ENCODE results near the gene SLC43A1.
A peak's percentile ranks its signal among the peaks of the same experiment; 100 is the strongest.
"Not testable (repeated sequence)": the region's sequence is repeated elsewhere in the genome, so short reads cannot be mapped to it uniquely, and the experiment has no call there.

The SLC43A1 gene

GRCh38 chr11:57459164-57460021 lies 56.1 kb downstream of the SLC43A1 start:
- DNase-seq: no peak

DNA sequence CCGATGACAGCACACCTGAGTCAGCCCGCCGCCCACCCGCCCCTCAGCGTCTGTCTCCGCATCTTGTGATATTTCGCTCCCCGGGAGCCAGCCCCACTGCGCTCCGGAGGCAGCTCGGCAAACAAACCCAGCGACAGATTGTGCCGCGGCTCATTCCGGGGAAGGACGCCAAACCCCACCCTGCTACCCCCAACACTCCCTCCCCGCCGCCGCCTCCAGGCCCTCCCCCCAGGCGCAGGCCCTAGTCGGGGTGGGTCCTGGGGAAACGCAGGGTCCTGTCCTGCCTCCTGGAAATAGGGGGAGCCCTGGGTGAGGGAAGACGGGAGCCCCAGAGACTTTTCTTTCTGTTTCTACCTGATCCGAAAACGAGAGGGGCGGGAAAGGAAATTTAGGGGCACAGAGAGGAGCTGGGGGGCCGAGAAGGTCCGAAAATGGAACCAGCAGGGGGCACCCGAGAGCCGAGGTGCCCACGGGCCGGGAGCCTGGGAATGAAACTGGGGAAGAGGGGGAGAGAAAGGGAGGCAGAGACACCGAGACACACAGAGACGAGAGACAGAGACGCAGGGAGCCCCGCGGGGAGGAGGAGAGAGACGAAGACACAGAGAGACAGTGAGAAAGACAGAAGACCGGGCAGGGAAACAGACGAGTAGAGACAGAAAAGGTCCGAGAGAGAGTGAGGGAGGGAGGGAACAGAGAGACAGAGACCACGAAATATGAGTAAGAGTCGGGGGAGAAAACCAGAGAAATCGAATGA lies 56.9 kb downstream of the SLC43A1 start:
- no peak for DNase-seq

DNA sequence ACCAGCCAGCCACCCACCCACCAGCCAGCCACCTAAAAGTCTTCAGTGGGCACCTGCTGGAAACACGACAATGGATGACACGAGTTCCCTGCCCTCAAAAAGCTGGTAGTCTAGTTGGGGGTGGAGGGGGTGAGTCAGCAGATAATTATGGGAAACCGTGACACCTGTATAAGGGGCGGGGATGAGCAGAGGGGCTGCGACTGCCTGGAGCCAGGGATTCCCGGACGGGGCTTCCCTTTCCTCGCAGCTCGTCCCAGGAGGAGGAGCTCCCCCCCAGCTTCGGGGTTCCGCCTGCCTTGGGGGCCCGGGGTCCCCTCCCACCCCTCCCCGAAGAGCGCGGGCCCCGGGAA lies 57.5 kb downstream of the SLC43A1 start:
- DNase-seq: no peak

- DNase-seq: no peak
Observed at GRCh38 chr11:57457643-57458023, 57.9 kb downstream of the SLC43A1 start.

- DNase-seq: peak; percentile 73
Observed at GRCh38 chr11:57456960-57457642, 58.4 kb downstream of the SLC43A1 start.

- no peak for DNase-seq
Observed at GRCh38 chr11:57453543-57454177, 61.8 kb downstream of the SLC43A1 start.

DNA sequence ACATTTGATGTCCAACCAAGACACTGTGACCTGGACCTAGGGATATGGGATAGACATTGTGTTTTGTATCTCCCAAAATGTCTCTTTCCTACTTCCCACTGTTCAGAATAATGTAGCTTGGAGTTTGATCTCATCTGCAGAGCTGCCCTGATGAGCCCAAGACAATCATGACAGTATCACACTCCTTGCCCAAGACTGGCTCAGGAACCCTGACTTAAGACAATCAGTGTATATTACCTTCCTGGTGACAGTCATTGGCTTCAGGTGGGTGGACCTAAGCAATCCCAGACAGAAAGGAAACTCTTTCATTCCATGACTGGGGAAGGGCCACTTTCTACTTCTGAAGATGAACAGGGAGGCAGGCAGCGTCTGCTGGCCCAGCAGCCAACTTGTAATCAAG lies 69.4 kb downstream of the SLC43A1 start:
- no peak for DNase-seq

- DNase-seq: not testable (repeated sequence)
Observed at GRCh38 chr11:57445122-57445394, 70.4 kb downstream of the SLC43A1 start.

- DNase-seq: no peak
Observed at GRCh38 chr11:57444362-57445121, 71.0 kb downstream of the SLC43A1 start.

DNA sequence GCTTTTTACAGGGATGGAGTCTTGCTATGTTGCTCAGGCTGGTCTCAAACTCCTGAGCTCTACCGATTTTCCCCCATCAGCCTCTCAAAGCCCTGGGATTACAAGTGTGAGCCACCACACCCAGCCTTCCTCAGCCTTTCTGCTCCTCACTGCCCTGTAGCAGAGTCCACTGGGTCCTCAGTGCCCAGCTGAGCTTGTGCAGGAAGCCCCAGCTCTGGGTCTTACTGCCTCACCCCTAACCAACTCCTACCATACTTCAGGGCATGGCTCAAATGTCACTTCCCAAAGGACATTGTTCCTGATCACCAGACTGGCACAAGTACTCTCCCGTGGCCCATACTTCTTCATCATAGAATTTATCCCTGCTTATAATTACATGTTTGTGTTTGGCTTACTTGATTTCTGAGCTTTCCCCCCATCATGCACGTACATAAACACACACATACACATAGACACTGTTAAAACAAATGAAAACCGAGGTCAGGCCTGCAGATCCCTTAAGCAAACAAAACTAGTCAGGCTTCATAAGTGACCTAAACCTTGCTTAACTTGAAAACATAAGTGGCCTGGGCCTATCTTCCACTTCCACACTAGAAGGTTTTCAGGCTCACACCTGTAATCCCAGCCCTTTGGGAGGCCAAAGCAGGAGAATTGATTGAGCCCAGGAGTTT lies 74.6 kb downstream of the SLC43A1 start:
- no peak for DNase-seq

- DNase-seq: no peak
Observed at GRCh38 chr11:57439786-57440185, 75.7 kb downstream of the SLC43A1 start.

DNA sequence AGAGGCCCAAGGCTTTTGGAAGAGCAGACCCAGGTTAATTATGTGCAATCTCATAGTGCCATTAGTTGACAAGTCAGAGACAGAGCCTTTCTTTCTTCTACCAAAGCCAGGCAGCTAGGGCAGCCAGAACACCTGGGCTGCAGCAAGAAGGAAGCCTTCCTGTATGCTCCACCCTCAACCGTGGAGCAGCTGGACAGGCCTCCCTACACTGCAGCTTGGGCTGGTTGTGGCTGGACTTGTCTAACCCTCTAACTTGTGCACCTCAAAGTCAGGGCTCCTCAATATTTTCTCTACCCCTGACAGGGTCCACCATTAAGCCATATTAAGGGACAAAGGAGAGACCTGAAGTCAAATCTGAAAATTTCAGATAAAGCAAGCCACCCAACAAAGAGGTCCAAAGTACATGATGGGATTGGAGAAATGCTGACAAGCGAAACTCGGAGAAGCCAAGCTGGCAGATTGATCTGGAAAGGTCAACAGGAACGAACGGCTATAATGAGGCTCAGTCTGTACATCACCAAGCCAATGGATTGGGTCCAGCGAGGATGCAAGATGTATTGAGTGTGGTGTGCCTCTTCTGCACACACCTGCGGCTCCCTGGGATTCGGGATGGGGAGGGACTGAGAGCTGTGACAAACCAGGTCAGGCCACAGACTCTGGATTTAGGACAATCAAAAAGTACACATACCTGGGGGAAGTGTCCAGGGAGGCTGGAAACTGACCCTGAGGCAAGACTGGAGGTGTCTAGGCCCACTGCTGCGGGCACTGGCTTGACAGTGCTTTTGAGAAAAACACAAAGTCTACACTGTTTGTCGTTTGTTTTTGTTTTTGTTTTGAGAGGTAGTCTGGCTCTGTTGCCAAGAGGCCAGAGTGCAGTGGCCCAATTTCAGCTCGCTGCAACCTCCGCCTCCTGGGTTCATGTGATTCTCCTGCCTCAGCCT lies 76.9 kb downstream of the SLC43A1 start:
- DNase-seq: no peak

GRCh38 chr11:57436031-57436430 lies 79.5 kb downstream of the SLC43A1 start:
- no peak for DNase-seq

- DNase-seq: no peak
Observed at GRCh38 chr11:57434640-57435546, 80.6 kb downstream of the SLC43A1 start.
